HFFc6 (cell line): Measurements from ENCODE around the gene SLC7A8. TPM values are rescaled to one million over a fixed set of nuclear protein-coding genes. Genes with fewer than 3 reads are reported as not detected.

ENCODE experiments used
- DNase-seq: peaks from one replicate; pipeline ENCODE4 v3.0.0-alpha.2; 2018
- H3K27ac Mint-ChIP-seq: 2 replicates; pipeline ENCODE4 v1.8.0; 2020; ENCODE audit warnings: mild to moderate bottlenecking, mixed read lengths
- H3K27me3 Mint-ChIP-seq: 2 replicates; pipeline ENCODE4 v1.8.0; 2021; ENCODE audit warnings: mild to moderate bottlenecking, moderate library complexity, mixed read lengths; ENCODE audit not compliant: insufficient read depth
- H3K36me3 Mint-ChIP-seq: 2 replicates; pipeline ENCODE4 v1.8.0; 2021; ENCODE audit warnings: low read depth, mixed read lengths
- H3K4me1 Mint-ChIP-seq: 2 replicates; pipeline ENCODE4 v1.8.0; 2020; ENCODE audit warnings: low read depth, mixed read lengths
- H3K4me3 Mint-ChIP-seq: 2 replicates; pipeline ENCODE4 v1.8.0; 2020; ENCODE audit warnings: mild to moderate bottlenecking, moderate library complexity, mixed read lengths
- H3K9me3 Mint-ChIP-seq: 2 replicates; pipeline ENCODE4 v1.8.0; 2020; ENCODE audit warnings: mild to moderate bottlenecking, mixed read lengths
- CTCF ChIP-seq: fragments of 200-600 bp; sonication (generic); IDR thresholded peaks from 2 replicates; pipeline ENCODE4 v1.5.0; 2021; ENCODE audit warnings: antibody characterized with exemption, mild to moderate bottlenecking
- total RNA-seq, 6 experiments: library from RNA; stranded (reverse); fragmentation: NEBNext Ultra II Directional; extraction: Animal tissue kit (Norgen Biotek cat#: 25700); gene quantifications; 2 replicates in 1 of 6; 3 replicates in 5 of 6; pipeline ENCODE4 v1.2.3, GENCODE V29; 2021

Gene SLC7A8
- total RNA-seq, 6 experiments from 2014 or later, result 13.0 to 24.2 (median 23.3) TPM

GRCh38 chr14:23169622-23170021 lies 13.8 kb downstream of the SLC7A8 start:
- no peaks in the 10 kb centered on the region; the same call in none of the 2 replicates for H3K27me3 Mint-ChIP-seq
- no peaks in the 10 kb centered on the region for H3K36me3 Mint-ChIP-seq
- TF ChIP-seq CTCF, result no peak
- no peak for DNase-seq
- no peaks in the 10 kb centered on the region for H3K9me3 Mint-ChIP-seq
- H3K4me1 Mint-ChIP-seq, result peaks cover 73% of the 10 kb centered on the region
- 0 out of 2 replicates have a peak overlapping the region, but pooled peaks have one; percentile 8 for H3K27ac Mint-ChIP-seq
- no peak overlapping the region for H3K4me3 Mint-ChIP-seq

- Mint-ChIP-seq H3K27me3 (no peaks in the 10 kb centered on the region; the same call in none of the 2 replicates), H3K9me3 (no peaks in the 10 kb centered on the region), H3K4me1 (peaks cover 63% of the 10 kb centered on the region), H3K4me3 (no peak overlapping the region), H3K36me3 (no peaks in the 10 kb centered on the region), H3K27ac (no peak overlapping the region)
- TF ChIP-seq CTCF, result no peak
- no peak for DNase-seq
Measured at GRCh38 chr14:23168246-23168645, 15.2 kb downstream of the SLC7A8 start.

GRCh38 chr14:23167116-23167847 lies 16.2 kb downstream of the SLC7A8 start:
- no peaks in the 10 kb centered on the region for H3K9me3 Mint-ChIP-seq
- H3K27me3 Mint-ChIP-seq, result no peaks in the 10 kb centered on the region; the same call in none of the 2 replicates
- H3K36me3 Mint-ChIP-seq, result no peaks in the 10 kb centered on the region
- DNase-seq, result no peak
- H3K4me3 Mint-ChIP-seq, result no peak overlapping the region
- no peak for TF ChIP-seq CTCF
- H3K27ac Mint-ChIP-seq, result no peak overlapping the region
- peaks cover 53% of the 10 kb centered on the region for H3K4me1 Mint-ChIP-seq

- H3K4me3 Mint-ChIP-seq, result no peak overlapping the region
- H3K27ac Mint-ChIP-seq, result no peak overlapping the region
- H3K9me3 Mint-ChIP-seq, result no peaks in the 10 kb centered on the region
- TF ChIP-seq CTCF, result no peak
- H3K36me3 Mint-ChIP-seq, result no peaks in the 10 kb centered on the region
- H3K27me3 Mint-ChIP-seq, result no peaks in the 10 kb centered on the region; the same call in 1 of the 2 replicates
- H3K4me1 Mint-ChIP-seq, result peaks cover 43% of the 10 kb centered on the region
- no peak for DNase-seq
Measured at GRCh38 chr14:23164949-23165348, 18.5 kb downstream of the SLC7A8 start.

GRCh38 chr14:23164250-23164649 lies 19.2 kb downstream of the SLC7A8 start:
- Mint-ChIP-seq H3K36me3 (no peaks in the 10 kb centered on the region), H3K27me3 (no peaks in the 10 kb centered on the region; the same call in 1 of the 2 replicates), H3K9me3 (no peaks in the 10 kb centered on the region), H3K4me3 (no peak overlapping the region), H3K27ac (no peak overlapping the region), H3K4me1 (peaks cover 47% of the 10 kb centered on the region)
- TF ChIP-seq CTCF, result no peak
- no peak for DNase-seq
